Mesothelial cell of epicardium (in vitro differentiated cells): ENCODE results near the gene DAGLA. TPM values are rescaled to one million over a fixed set of nuclear protein-coding genes. Genes with fewer than 3 reads are reported as not detected.

Experiments used
- DNase-seq, 2 experiments: peaks; one replicate each; pipeline ENCODE4 v3.0.0; 2021; ENCODE audit warnings: low spot score in 2 of 2; ENCODE audit not compliant: unreplicated experiment in 2 of 2
- H3K27ac Mint-ChIP-seq: 2 replicates; pipeline ENCODE4 v1.8.0; 2021; ENCODE audit warnings: mixed read lengths
- H3K27me3 Mint-ChIP-seq: 2 replicates; pipeline ENCODE4 v1.8.0; 2021; ENCODE audit warnings: low read depth, mixed read lengths
- H3K36me3 Mint-ChIP-seq: 2 replicates; pipeline ENCODE4 v1.8.0; 2021; ENCODE audit warnings: mixed read lengths
- H3K4me1 Mint-ChIP-seq: 2 replicates; pipeline ENCODE4 v1.8.0; 2021; ENCODE audit warnings: mixed read lengths
- H3K4me3 Mint-ChIP-seq: 2 replicates; pipeline ENCODE4 v1.8.0; 2021; ENCODE audit warnings: mild to moderate bottlenecking, moderate library complexity, mixed read lengths
- H3K9me3 Mint-ChIP-seq: 2 replicates; pipeline ENCODE4 v1.8.0; 2021; ENCODE audit warnings: mixed read lengths
- CTCF ChIP-seq: fragments of 200-600 bp; sonication (generic); IDR thresholded peaks from one replicate; pipeline ENCODE4 v1.5.0; 2021; ENCODE audit warnings: antibody characterized with exemption; ENCODE audit not compliant: unreplicated experiment
- total RNA-seq: library from RNA; stranded (reverse); gene quantifications from 3 replicates; pipeline ENCODE4 v1.2.1, GENCODE V29; 2021

The DAGLA gene
- total RNA-seq, 1 donor from 2014 or later, result 8.1 TPM

- H3K27ac Mint-ChIP-seq, result no peak overlapping the region
- H3K36me3 Mint-ChIP-seq, result no peaks in the 10 kb centered on the region
- no peak for DNase-seq
- TF ChIP-seq CTCF, result no peak
- no peaks in the 10 kb centered on the region for H3K27me3 Mint-ChIP-seq
- peaks cover 7% of the 10 kb centered on the region for H3K4me1 Mint-ChIP-seq
- no peak overlapping the region for H3K4me3 Mint-ChIP-seq
- no peaks in the 10 kb centered on the region for H3K9me3 Mint-ChIP-seq
Measured at GRCh38 chr11:61713464-61713863, 33.3 kb downstream of the DAGLA start.

DNA sequence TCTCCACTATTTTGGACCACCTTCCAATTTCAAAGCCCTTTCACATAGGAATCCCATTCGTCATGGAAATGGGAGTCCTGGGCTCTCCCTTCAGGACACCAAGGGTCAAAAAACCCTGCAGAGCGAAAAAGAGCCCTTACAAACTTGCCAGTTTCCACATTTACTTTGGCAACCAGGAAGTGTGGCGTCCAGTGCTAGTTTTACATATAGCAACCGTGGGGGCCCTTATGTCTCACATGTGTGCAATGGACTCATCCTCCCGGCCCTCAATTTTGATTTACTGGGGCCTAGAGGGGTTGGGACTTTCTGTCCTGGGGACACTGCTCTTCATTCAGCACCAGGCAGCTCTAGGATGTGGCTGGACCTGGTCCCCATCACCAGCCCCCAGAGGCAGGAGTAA lies 33.7 kb downstream of the DAGLA start:
- no peak overlapping the region for H3K27ac Mint-ChIP-seq

GRCh38 chr11:61714316-61714715 lies 34.1 kb downstream of the DAGLA start:
- Mint-ChIP-seq H3K4me3 (no peak overlapping the region), H3K9me3 (no peaks in the 10 kb centered on the region), H3K27ac (no peak overlapping the region), H3K36me3 (no peaks in the 10 kb centered on the region), H3K27me3 (no peaks in the 10 kb centered on the region), H3K4me1 (peaks cover 12% of the 10 kb centered on the region)
- no peak for TF ChIP-seq CTCF
- DNase-seq, result no peak

More for the DNA sequence above, 33.7 kb downstream of the DAGLA start:
- H3K4me3 Mint-ChIP-seq, result no peak overlapping the region
- H3K9me3 Mint-ChIP-seq, result no peaks in the 10 kb centered on the region
- peaks cover 9% of the 10 kb centered on the region for H3K4me1 Mint-ChIP-seq
- TF ChIP-seq CTCF, result no peak
- H3K36me3 Mint-ChIP-seq, result no peaks in the 10 kb centered on the region
- DNase-seq, result no peak
- no peaks in the 10 kb centered on the region for H3K27me3 Mint-ChIP-seq

DNA sequence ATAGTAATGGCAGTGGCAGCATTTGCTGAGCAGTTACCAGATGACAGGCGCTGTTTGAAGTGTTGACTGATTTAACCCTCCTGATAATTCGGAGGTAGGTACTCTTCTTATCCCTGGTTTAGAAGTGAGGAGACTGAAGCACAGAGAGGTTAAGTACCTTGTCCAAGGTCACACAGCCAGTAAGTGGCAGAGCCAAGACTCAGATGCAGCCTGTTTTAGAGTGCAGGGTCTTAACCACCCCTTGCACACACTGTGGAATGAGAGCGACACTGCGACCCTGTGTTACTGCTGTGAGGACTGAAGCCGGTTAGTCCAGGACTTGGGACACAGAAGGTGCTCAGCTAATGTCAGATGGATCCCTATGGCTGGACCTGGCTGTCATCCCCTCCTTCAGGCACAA lies 34.7 kb downstream of the DAGLA start:
- H3K4me3 Mint-ChIP-seq, result no peak overlapping the region
- DNase-seq, result no peak
- no peak overlapping the region for H3K27ac Mint-ChIP-seq
- no peaks in the 10 kb centered on the region for H3K27me3 Mint-ChIP-seq
- peaks cover 12% of the 10 kb centered on the region for H3K4me1 Mint-ChIP-seq
- H3K36me3 Mint-ChIP-seq, result no peaks in the 10 kb centered on the region
- TF ChIP-seq CTCF, result no peak
- H3K9me3 Mint-ChIP-seq, result no peaks in the 10 kb centered on the region

- H3K4me1 Mint-ChIP-seq, result peaks cover 12% of the 10 kb centered on the region
- H3K9me3 Mint-ChIP-seq, result no peaks in the 10 kb centered on the region
- no peaks in the 10 kb centered on the region for H3K27me3 Mint-ChIP-seq
- H3K36me3 Mint-ChIP-seq, result no peaks in the 10 kb centered on the region
- TF ChIP-seq CTCF, result no peak
- no peak overlapping the region for H3K4me3 Mint-ChIP-seq
- DNase-seq, result no peak
- H3K27ac Mint-ChIP-seq, result no peak overlapping the region
Measured at GRCh38 chr11:61715867-61716266, 35.7 kb downstream of the DAGLA start.
